Left ventricle myocardium superior (tissue), 1 donor: ENCODE data around the gene LDB3. TPM values are rescaled to one million over a fixed set of nuclear protein-coding genes. Genes with fewer than 3 reads are reported as not detected.

Experiments used
- ATAC-seq: fragments of 200-7000 bp; cut with Tn5 transposase; one replicate; pipeline ENCODE4 v1.9.1; 2020; ENCODE audit warnings: mild to moderate bottlenecking, moderate library complexity
- DNase-seq: peaks from one replicate; pipeline ENCODE4 v3.0.0-alpha.2; 2020
- intact Hi-C: fragments of 100-400 bp; cut with micrococcal nuclease; formaldehyde crosslinking; loops from one replicate; pipeline ENCODE4 v1.11.0; 2022
- total RNA-seq: library from RNA; stranded (reverse); fragmentation: NEBNext Ultra II Directional; extraction: Animal tissue kit (Norgen Biotek cat#: 25700); gene quantifications from one replicate; pipeline ENCODE4 v1.2.1, GENCODE V29; 2021
- donor health status: DM: no; HTN: yes; CAD: no; lungs with severe emphysema.

LDB3 gene
- total RNA-seq, 1 donor from 2014 or later: 1,459 TPM

GRCh38 chr10:86678999-86679792 is 10.9 kb downstream of the LDB3 start:
- no peak for DNase-seq
- ATAC-seq: no peak
- intact Hi-C loops: no loop called here

- DNase-seq: peak; percentile 88
- ATAC-seq: peak; percentile 42
- intact Hi-C loops: no loop called here
These were observed 12.7 kb downstream of the LDB3 start for GRCh38 chr10:86681047-86681446.

GRCh38 chr10:86681722-86682386 is 13.5 kb downstream of the LDB3 start:
- ATAC-seq (no peak), DNase-seq (no peak)
- intact Hi-C loops: no loop called here

- ATAC-seq (peak; percentile 5), DNase-seq (no peak)
- intact Hi-C loops: no loop called here
These were observed 14.4 kb downstream of the LDB3 start for GRCh38 chr10:86682675-86683074.

- peak; percentile 85 for DNase-seq
- intact Hi-C loops: no loop called here
- ATAC-seq: peak; percentile 32
These were observed 16.2 kb downstream of the LDB3 start for GRCh38 chr10:86684331-86685097.

GRCh38 chr10:86685416-86685815 is 17.1 kb downstream of the LDB3 start:
- intact Hi-C loops: no loop called here
- no peak for ATAC-seq
- no peak for DNase-seq

- DNase-seq (no peak), ATAC-seq (no peak)
- intact Hi-C loops: no loop called here
These were observed 17.8 kb downstream of the LDB3 start for GRCh38 chr10:86685893-86686632.

- intact Hi-C loops: no loop called here
- ATAC-seq: peak; percentile 0
- DNase-seq: peak; percentile 76
These were observed 18.7 kb downstream of the LDB3 start for GRCh38 chr10:86686972-86687371.

- DNase-seq: no peak
- ATAC-seq: no peak
- intact Hi-C loops: no loop called here
These were observed 19.4 kb downstream of the LDB3 start for GRCh38 chr10:86687750-86688149.

GRCh38 chr10:86688398-86688921 is 20.1 kb downstream of the LDB3 start:
- ATAC-seq (peak; percentile 0), DNase-seq (peak; percentile 71)
- intact Hi-C loops: no loop called here

GRCh38 chr10:86689146-86689545 is 20.8 kb downstream of the LDB3 start:
- ATAC-seq (peak; percentile 0), DNase-seq (no peak)
- intact Hi-C loops: no loop called here

- peak; percentile 15 for ATAC-seq
- DNase-seq: peak; percentile 72
- intact Hi-C loops: no loop called here
These were observed 21.9 kb downstream of the LDB3 start for GRCh38 chr10:86690231-86690630.

GRCh38 chr10:86690657-86691084 is 22.4 kb downstream of the LDB3 start:
- intact Hi-C loops: no loop called here
- ATAC-seq: peak; percentile 26
- peak; percentile 78 for DNase-seq

GRCh38 chr10:86691333-86692022 is 23.2 kb downstream of the LDB3 start:
- ATAC-seq: peak; percentile 5
- DNase-seq: peak; percentile 62
- intact Hi-C loops: no loop called here

GRCh38 chr10:86692023-86692514 is 23.8 kb downstream of the LDB3 start:
- intact Hi-C loops: no loop called here
- DNase-seq (no peak), ATAC-seq (peak; percentile 0)

GRCh38 chr10:86692664-86693063 is 24.4 kb downstream of the LDB3 start:
- DNase-seq (no peak), ATAC-seq (no peak)
- intact Hi-C loops: no loop called here

- ATAC-seq: no peak
- intact Hi-C loops: no loop called here
- no peak for DNase-seq
These were observed 25.0 kb downstream of the LDB3 start for GRCh38 chr10:86693275-86693674.

- intact Hi-C loops: no loop called here
- DNase-seq (no peak), ATAC-seq (no peak)
These were observed 25.5 kb downstream of the LDB3 start for GRCh38 chr10:86693721-86694369.
